ENCODE measurements around the gene AGMAT.

GRCh38 chr1:15595809-15596617 lies 11.2 kb upstream of the AGMAT start:
- TF ChIP-seq, protein P1, sequence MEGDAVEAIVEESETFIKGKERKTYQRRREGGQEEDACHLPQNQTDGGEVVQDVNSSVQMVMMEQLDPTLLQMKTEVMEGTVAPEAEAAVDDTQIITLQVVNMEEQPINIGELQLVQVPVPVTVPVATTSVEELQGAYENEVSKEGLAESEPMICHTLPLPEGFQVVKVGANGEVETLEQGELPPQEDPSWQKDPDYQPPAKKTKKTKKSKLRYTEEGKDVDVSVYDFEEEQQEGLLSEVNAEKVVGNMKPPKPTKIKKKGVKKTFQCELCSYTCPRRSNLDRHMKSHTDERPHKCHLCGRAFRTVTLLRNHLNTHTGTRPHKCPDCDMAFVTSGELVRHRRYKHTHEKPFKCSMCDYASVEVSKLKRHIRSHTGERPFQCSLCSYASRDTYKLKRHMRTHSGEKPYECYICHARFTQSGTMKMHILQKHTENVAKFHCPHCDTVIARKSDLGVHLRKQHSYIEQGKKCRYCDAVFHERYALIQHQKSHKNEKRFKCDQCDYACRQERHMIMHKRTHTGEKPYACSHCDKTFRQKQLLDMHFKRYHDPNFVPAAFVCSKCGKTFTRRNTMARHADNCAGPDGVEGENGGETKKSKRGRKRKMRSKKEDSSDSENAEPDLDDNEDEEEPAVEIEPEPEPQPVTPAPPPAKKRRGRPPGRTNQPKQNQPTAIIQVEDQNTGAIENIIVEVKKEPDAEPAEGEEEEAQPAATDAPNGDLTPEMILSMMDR (IDR thresholded peaks at IDR 0.05) = no peak
- TF ChIP-seq EZH2 (IDR thresholded peaks at IDR 0.05; ENCODE audit: borderline replicate concordance, insufficient read depth, low read depth, low read length, poor library complexity, severe bottlenecking) = no peak

All from B cell (primary cell).